Naive B cell (primary cell): Measurements from ENCODE around the gene RNF43. TPM values are rescaled to one million over a fixed set of nuclear protein-coding genes. Genes with fewer than 3 reads are reported as not detected.
"Not testable (repeated sequence)": the region's sequence is repeated elsewhere in the genome, so short reads cannot be mapped to it uniquely, and the experiment has no call there.

Experiments used
- ATAC-seq, 2 donors: fragments of 150-1000 bp; cut with Tn5 transposase; 2 replicates each; pipeline ENCODE4 v1.10.0; 2021; ENCODE audit warnings: low read depth in 2 of 2, mild to moderate bottlenecking in 2 of 2, moderate library complexity in 2 of 2
- DNase-seq: peaks from one replicate; pipeline ENCODE4 v3.0.0; 2022
- H3K27ac Mint-ChIP-seq, 6 donors: one replicate each; pipeline ENCODE4 v1.8.0; 2020 to 2022; ENCODE audit warnings: mild to moderate bottlenecking in 6 of 6, mixed read lengths in 6 of 6, moderate library complexity in 5 of 6, inconsistent platforms in 2 of 6
- H3K27me3 Mint-ChIP-seq, 3 donors: one replicate each; pipeline ENCODE4 v1.8.0; 2021 to 2022; ENCODE audit warnings: mixed read lengths in 3 of 3, mild to moderate bottlenecking in 1 of 3
- H3K36me3 Mint-ChIP-seq, 2 donors: one replicate each; pipeline ENCODE4 v1.8.0; 2020 to 2022; ENCODE audit warnings: mixed read lengths in 2 of 2, inconsistent platforms in 1 of 2, mild to moderate bottlenecking in 1 of 2
- H3K4me1 Mint-ChIP-seq, 3 donors: one replicate each; pipeline ENCODE4 v1.8.0; 2020 to 2022; ENCODE audit warnings: mixed read lengths in 3 of 3, inconsistent platforms in 1 of 3, mild to moderate bottlenecking in 1 of 3, moderate library complexity in 1 of 3
- H3K4me3 Mint-ChIP-seq, 8 donors: one replicate each; pipeline ENCODE4 v1.8.0; 2020 to 2022; ENCODE audit warnings: mild to moderate bottlenecking in 8 of 8, mixed read lengths in 8 of 8, moderate library complexity in 8 of 8, inconsistent platforms in 2 of 8
- H3K9me3 Mint-ChIP-seq, 7 donors: one replicate each; pipeline ENCODE4 v1.8.0; 2020 to 2022; ENCODE audit warnings: mixed read lengths in 7 of 7, mild to moderate bottlenecking in 5 of 7, inconsistent platforms in 2 of 7, moderate library complexity in 1 of 7
- polyA plus RNA-seq, 6 donors: library from polyadenylated mRNA; unstranded; fragments of 300-500 nt; fragmentation: Illumina TruSeq; gene quantifications; one replicate each; pipeline ENCODE4 v1.2.3, GENCODE V29; 2021; ENCODE audit warnings: low read depth in 6 of 6

Gene RNF43
- polyA plus RNA-seq, 6 donors from 2014 or later, result 0.28 to 1.2 (median 0.56) TPM

DNA sequence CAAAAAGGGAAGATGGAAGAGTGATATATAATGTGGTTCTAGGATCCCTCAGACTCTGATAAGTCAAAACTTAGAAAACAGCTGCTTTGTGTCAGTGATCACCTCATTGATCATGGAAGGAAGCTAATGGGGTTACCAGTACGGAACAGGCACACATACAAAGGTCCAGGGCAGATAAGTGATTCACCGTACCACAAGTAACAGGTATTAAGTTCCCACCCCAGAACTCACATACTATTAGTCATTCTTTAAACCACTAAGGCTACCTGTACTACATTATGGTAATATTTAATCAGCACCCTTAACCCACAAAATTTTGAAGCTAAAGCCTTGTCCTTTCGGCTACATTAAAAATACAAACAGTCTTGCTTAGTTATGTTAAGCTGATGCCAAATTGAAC lies 17.4 kb downstream of the RNF43 start:
- H3K27me3 Mint-ChIP-seq, result no peaks in the 10 kb centered on the region
- no peak for ATAC-seq

GRCh38 chr17:58398574-58399266 lies 18.6 kb downstream of the RNF43 start:
- peaks cover 0 to 5% of the 10 kb centered on the region in 2 donors for H3K36me3 Mint-ChIP-seq
- no peaks in the 10 kb centered on the region for H3K27me3 Mint-ChIP-seq
- no peak overlapping the region for H3K4me3 Mint-ChIP-seq

More for the DNA sequence above, 17.4 kb downstream of the RNF43 start:
- peaks cover 0 to 5% of the 10 kb centered on the region in 2 donors for H3K36me3 Mint-ChIP-seq
- no peak for DNase-seq
- no peak overlapping the region for H3K27ac Mint-ChIP-seq
- no peak overlapping the region for H3K4me3 Mint-ChIP-seq
- H3K4me1 Mint-ChIP-seq, result no peaks in the 10 kb centered on the region
- H3K9me3 Mint-ChIP-seq, result no peaks in the 10 kb centered on the region

DNA sequence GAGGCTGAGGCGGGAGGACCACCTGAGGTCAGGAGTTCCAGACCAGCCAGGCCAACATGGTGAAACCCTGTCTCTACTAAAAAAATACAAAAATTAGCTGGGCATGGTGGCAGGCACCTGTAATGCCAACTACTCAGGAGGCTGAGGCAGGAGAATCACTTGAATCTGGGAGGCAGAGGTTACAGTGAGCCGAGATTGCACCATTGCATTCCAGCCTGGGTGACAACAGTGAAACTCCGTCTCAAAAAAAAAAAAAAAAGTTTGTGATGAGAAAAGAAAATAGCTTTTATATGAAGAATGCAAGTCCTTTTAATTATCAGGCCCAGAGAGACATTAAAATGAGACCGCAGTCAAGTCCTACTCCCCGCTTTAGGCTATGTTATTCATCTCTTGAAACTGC lies 19.9 kb downstream of the RNF43 start:
- not testable (repeated sequence) for H3K27me3 Mint-ChIP-seq, H3K4me3 Mint-ChIP-seq, H3K9me3 Mint-ChIP-seq, H3K36me3 Mint-ChIP-seq, ATAC-seq, H3K27ac Mint-ChIP-seq, H3K4me1 Mint-ChIP-seq, DNase-seq

More at GRCh38 chr17:58398574-58399266, 18.6 kb downstream of the RNF43 start:
- H3K27ac Mint-ChIP-seq, result peak overlapping the region in 1 of 6 donors; percentile 20
- no peak for ATAC-seq
- H3K9me3 Mint-ChIP-seq, result no peaks in the 10 kb centered on the region
- H3K4me1 Mint-ChIP-seq, result no peaks in the 10 kb centered on the region
- DNase-seq, result no peak

GRCh38 chr17:58396173-58396572 lies 21.2 kb downstream of the RNF43 start:
- Mint-ChIP-seq H3K4me3 (no peak overlapping the region), H3K27me3 (no peaks in the 10 kb centered on the region), H3K27ac (peak overlapping the region in 1 of 6 donors; percentile 60), H3K4me1 (no peaks in the 10 kb centered on the region), H3K9me3 (no peaks in the 10 kb centered on the region), H3K36me3 (peaks cover 0 to 5% of the 10 kb centered on the region in 2 donors)
- ATAC-seq (no peak), DNase-seq (no peak)

DNA sequence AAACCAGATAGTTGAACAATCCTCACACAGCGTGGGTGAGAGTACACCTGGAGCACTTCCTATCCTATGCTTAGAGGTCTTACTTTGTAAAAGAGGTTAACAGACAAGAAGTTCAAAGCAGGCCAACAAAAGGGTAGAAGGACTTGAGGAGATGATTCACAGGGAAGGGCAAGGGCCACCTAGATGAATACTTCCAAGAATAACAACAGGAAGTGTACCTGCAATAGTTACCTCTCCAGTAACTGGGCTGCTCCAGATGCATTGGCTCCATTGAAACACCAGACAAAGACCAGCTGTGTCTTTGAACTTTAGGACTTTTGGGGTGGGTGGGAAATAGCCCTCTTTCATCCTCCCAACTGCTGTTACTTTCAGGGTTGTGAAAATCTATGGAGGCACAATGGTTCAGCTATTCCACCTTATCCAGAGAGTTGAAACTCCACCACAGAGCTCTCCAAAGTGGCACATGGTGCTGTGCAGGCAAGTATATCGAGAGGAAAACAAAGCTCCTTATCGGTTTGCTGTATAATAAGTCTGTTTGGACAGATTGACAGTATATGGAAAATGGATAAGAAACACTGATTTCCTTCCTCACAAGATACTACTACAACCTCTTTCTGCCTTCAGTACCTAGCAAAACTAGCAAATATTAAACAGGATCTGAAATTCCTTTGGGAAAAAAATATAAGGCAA lies 22.7 kb downstream of the RNF43 start:
- ATAC-seq (no peak), DNase-seq (no peak)
- no peaks in the 10 kb centered on the region for H3K27me3 Mint-ChIP-seq
- H3K36me3 Mint-ChIP-seq, result peaks cover 0 to 5% of the 10 kb centered on the region in 2 donors
- H3K9me3 Mint-ChIP-seq, result no peaks in the 10 kb centered on the region
- H3K4me3 Mint-ChIP-seq, result no peak overlapping the region
- H3K4me1 Mint-ChIP-seq, result no peaks in the 10 kb centered on the region
- no peak overlapping the region for H3K27ac Mint-ChIP-seq

GRCh38 chr17:58391302-58391984 lies 25.9 kb downstream of the RNF43 start:
- no peak overlapping the region for H3K4me3 Mint-ChIP-seq
- H3K27ac Mint-ChIP-seq, result no peak overlapping the region
- H3K27me3 Mint-ChIP-seq, result no peaks in the 10 kb centered on the region
- DNase-seq (no peak), ATAC-seq (no peak)
- no peaks in the 10 kb centered on the region for H3K9me3 Mint-ChIP-seq
- no peaks in the 10 kb centered on the region for H3K4me1 Mint-ChIP-seq
- H3K36me3 Mint-ChIP-seq, result no peaks in the 10 kb centered on the region

DNA sequence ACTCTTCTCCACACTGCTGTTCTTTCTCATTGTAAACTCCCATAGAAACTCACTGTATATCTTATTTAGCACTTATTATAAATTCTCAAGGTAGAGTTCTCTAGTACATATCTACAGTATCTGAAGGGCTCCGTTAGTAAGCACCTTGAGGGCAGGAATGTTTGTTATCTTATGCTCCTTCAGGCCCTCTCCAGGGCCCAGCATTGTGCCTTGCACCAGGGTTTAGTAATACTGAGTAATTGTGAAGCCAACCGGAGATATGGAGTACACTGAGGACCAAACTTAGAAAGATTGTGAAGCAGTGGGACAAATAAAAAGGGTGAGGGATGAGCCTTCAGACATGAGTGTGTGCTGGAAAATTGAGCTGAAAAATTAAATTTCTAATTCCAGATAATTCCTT lies 26.4 kb downstream of the RNF43 start:
- H3K4me3 Mint-ChIP-seq, result no peak overlapping the region
- H3K36me3 Mint-ChIP-seq, result no peaks in the 10 kb centered on the region
- no peaks in the 10 kb centered on the region for H3K27me3 Mint-ChIP-seq
- no peaks in the 10 kb centered on the region for H3K9me3 Mint-ChIP-seq
- no peak overlapping the region for H3K27ac Mint-ChIP-seq
- ATAC-seq (no peak), DNase-seq (no peak)
- H3K4me1 Mint-ChIP-seq, result no peaks in the 10 kb centered on the region

- peaks cover 9 to 14% (median 9%) of the 10 kb centered on the region in 3 donors for H3K4me1 Mint-ChIP-seq
- no peaks in the 10 kb centered on the region for H3K36me3 Mint-ChIP-seq
- DNase-seq (no peak), ATAC-seq (no peak)
- H3K4me3 Mint-ChIP-seq, result no peak overlapping the region
- no peaks in the 10 kb centered on the region for H3K9me3 Mint-ChIP-seq
- H3K27me3 Mint-ChIP-seq, result no peaks in the 10 kb centered on the region
- no peak overlapping the region for H3K27ac Mint-ChIP-seq
Measured at GRCh38 chr17:58388302-58389190, 28.8 kb downstream of the RNF43 start.

- Mint-ChIP-seq H3K4me3 (no peak overlapping the region), H3K27me3 (no peaks in the 10 kb centered on the region), H3K36me3 (no peaks in the 10 kb centered on the region), H3K9me3 (no peaks in the 10 kb centered on the region), H3K27ac (no peak overlapping the region), H3K4me1 (peaks cover 9 to 16% (median 13%) of the 10 kb centered on the region in 3 donors)
- no peak for DNase-seq
- no peak for ATAC-seq
Measured at GRCh38 chr17:58387834-58388233, 29.5 kb downstream of the RNF43 start.

DNA sequence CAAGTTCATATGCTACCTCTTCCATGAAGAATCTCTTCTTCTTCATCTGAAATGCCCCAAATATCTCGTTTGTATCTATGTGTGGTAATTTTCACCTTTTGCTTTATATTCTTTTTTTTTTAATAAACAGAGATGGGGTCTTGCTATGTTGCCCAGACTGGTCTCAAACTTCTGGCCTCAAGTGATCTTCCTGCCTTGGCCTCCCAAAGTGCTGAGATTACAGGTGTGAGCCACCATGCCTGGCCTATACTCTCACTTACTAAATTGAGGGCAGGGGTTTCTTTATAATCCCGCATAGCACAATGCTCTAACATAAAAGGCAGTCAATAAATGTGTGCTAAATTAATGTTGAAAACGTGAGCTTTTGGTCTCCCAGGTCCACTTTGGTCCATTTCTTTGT lies 30.6 kb downstream of the RNF43 start:
- Mint-ChIP-seq H3K27me3 (no peaks in the 10 kb centered on the region), H3K27ac (no peak overlapping the region), H3K4me1 (peaks cover 20 to 28% (median 24%) of the 10 kb centered on the region in 3 donors), H3K36me3 (no peaks in the 10 kb centered on the region), H3K9me3 (no peaks in the 10 kb centered on the region), H3K4me3 (no peak overlapping the region)
- DNase-seq (no peak), ATAC-seq (no peak)

DNA sequence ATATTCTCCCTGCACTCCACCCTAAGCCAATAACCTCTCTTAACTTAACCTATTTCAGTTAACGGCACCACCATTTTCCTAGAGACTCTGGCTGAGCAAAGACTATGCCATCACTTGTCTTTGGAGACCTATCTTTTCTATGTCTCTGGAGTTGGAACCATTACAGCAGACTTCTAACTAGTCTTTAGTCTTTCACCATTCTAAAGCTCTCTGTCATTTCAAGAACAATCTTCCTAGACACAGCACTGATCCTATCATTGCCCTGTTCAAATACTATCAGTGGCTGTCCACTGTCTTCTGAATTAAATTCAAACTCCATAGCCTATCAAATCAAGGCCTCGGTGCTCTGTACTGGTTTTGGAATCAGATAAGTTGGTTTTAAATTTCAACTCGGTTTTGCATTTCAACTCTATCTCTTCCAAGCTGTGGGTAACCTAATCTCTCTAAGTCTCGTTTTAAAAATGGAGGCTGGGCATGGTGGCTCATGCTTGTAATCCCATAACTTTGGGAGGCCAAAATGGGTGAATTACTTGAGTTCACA lies 31.9 kb downstream of the RNF43 start:
- H3K36me3 Mint-ChIP-seq, result no peaks in the 10 kb centered on the region

GRCh38 chr17:58384897-58385296 lies 32.4 kb downstream of the RNF43 start:
- no peaks in the 10 kb centered on the region for H3K27me3 Mint-ChIP-seq
- ATAC-seq (no peak), DNase-seq (no peak)
- H3K27ac Mint-ChIP-seq, result no peak overlapping the region
- no peaks in the 10 kb centered on the region for H3K36me3 Mint-ChIP-seq
- no peaks in the 10 kb centered on the region for H3K9me3 Mint-ChIP-seq
- H3K4me3 Mint-ChIP-seq, result no peak overlapping the region
- H3K4me1 Mint-ChIP-seq, result peaks cover 24 to 36% (median 26%) of the 10 kb centered on the region in 3 donors

More for the DNA sequence above, 31.9 kb downstream of the RNF43 start:
- no peak overlapping the region for H3K4me3 Mint-ChIP-seq
- H3K27me3 Mint-ChIP-seq, result no peaks in the 10 kb centered on the region
- H3K4me1 Mint-ChIP-seq, result peaks cover 24 to 36% (median 26%) of the 10 kb centered on the region in 3 donors
- no peak for DNase-seq
- H3K9me3 Mint-ChIP-seq, result no peaks in the 10 kb centered on the region
- no peak overlapping the region for H3K27ac Mint-ChIP-seq
- ATAC-seq, result no peak
